SK-N-MC (cell line): ENCODE measurements around the gene POC5.

Experiments
- EZH2 ChIP-seq: fragments of 200-600 bp; sonication (generic); IDR thresholded peaks from one replicate; pipeline ENCODE4 v1.6.1; 2017; ENCODE audit warnings: antibody characterized with exemption
- FOXP2 ChIP-seq: optimal IDR thresholded peaks from 2 replicates; pipeline ENCODE3; 2011; ENCODE audit warnings: mild to moderate bottlenecking, moderate library complexity; ENCODE audit not compliant: insufficient read depth; ENCODE audit errors: extremely low read length, control extremely low read depth
- POLR2AphosphoS5 ChIP-seq: IDR thresholded peaks from 2 replicates; pipeline ENCODE4 v1.6.1; 2012; ENCODE audit warnings: mild to moderate bottlenecking, low read depth, low read length, borderline replicate concordance

- TF ChIP-seq EZH2 (no peak), POLR2AphosphoS5 (no peak), FOXP2 (no peak)
Observed at GRCh38 chr5:75675783-75676182, 41.5 kb downstream of the POC5 start.
